ENCODE measurements around the gene PLEKHM2.

DNA sequence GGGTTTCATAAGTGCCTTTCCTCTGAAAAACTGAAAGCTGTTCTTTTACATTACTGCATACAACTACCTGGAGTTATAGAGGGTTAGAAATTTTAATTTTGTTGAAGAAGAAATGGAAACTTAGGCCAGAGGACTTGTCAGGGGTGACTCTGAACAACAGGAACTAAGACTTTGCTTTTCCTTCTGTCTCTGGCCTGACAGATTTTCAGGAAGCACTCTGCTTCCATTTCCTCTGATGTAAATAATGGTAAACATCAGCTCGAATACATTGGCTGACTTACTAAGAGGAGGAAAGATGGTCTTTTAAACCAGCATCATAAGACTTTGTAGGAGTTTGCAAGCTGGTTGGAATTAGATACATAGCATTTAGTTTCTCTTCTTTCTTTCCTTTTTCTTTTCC is 27.1 kb upstream of the PLEKHM2 start:
- TF ChIP-seq, protein P1, sequence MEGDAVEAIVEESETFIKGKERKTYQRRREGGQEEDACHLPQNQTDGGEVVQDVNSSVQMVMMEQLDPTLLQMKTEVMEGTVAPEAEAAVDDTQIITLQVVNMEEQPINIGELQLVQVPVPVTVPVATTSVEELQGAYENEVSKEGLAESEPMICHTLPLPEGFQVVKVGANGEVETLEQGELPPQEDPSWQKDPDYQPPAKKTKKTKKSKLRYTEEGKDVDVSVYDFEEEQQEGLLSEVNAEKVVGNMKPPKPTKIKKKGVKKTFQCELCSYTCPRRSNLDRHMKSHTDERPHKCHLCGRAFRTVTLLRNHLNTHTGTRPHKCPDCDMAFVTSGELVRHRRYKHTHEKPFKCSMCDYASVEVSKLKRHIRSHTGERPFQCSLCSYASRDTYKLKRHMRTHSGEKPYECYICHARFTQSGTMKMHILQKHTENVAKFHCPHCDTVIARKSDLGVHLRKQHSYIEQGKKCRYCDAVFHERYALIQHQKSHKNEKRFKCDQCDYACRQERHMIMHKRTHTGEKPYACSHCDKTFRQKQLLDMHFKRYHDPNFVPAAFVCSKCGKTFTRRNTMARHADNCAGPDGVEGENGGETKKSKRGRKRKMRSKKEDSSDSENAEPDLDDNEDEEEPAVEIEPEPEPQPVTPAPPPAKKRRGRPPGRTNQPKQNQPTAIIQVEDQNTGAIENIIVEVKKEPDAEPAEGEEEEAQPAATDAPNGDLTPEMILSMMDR (conservative IDR thresholded peaks at IDR 0.05; ENCODE audit: low read length): no peak
- no peak for TF ChIP-seq EZH2phosphoT487 (IDR thresholded peaks at IDR 0.05; ENCODE audit: borderline replicate concordance, low read depth, low read length)

Measured in OCI-LY7 (cell line).